GM18508 (cell line): ENCODE measurements around the gene BPHL.
A peak's percentile ranks its signal among the peaks of the same experiment; 100 is the strongest.
"Not testable (repeated sequence)": the region's sequence is repeated elsewhere in the genome, so short reads cannot be mapped to it uniquely, and the experiment has no call there.

ENCODE experiments used
- ATAC-seq: cut with Tn5 transposase; IDR thresholded peaks from one replicate; pipeline ENCODE4 v1.9.1; 2021; ENCODE audit warnings: moderate number of reproducible peaks; ENCODE audit not compliant: insufficient read depth, unreplicated experiment

Gene BPHL

GRCh38 chr6:3119040-3119723 is 671 bp downstream of the BPHL start:
- ATAC-seq: peak; percentile 3

GRCh38 chr6:3120765-3121089 is 2.2 kb downstream of the BPHL start:
- ATAC-seq: no peak

GRCh38 chr6:3122823-3123182 is 4.3 kb downstream of the BPHL start:
- no peak for ATAC-seq

- ATAC-seq: no peak
These were observed 6.2 kb downstream of the BPHL start for GRCh38 chr6:3124667-3125066.

GRCh38 chr6:3125815-3126214 is 7.3 kb downstream of the BPHL start:
- no peak for ATAC-seq

GRCh38 chr6:3128356-3129108 is 10.0 kb downstream of the BPHL start:
- ATAC-seq: no peak

GRCh38 chr6:3131695-3132094 is 13.2 kb downstream of the BPHL start:
- no peak for ATAC-seq

GRCh38 chr6:3133515-3133914 is 15.0 kb downstream of the BPHL start:
- no peak for ATAC-seq

- ATAC-seq: no peak
These were observed 17.3 kb downstream of the BPHL start for GRCh38 chr6:3135668-3136291.

- ATAC-seq: no peak
These were observed 17.9 kb downstream of the BPHL start for GRCh38 chr6:3136292-3137011.

- no peak for ATAC-seq
These were observed 18.7 kb downstream of the BPHL start for GRCh38 chr6:3137057-3137777.

GRCh38 chr6:3137873-3138272 is 19.4 kb downstream of the BPHL start:
- not testable (repeated sequence) for ATAC-seq

- ATAC-seq: no peak
These were observed 19.8 kb downstream of the BPHL start for GRCh38 chr6:3138341-3138740.

GRCh38 chr6:3139090-3139903 is 20.8 kb downstream of the BPHL start:
- no peak for ATAC-seq

- no peak for ATAC-seq
These were observed 21.7 kb downstream of the BPHL start for GRCh38 chr6:3140201-3140600.

GRCh38 chr6:3142536-3142935 is 24.0 kb downstream of the BPHL start:
- no peak for ATAC-seq

GRCh38 chr6:3143158-3143557 is 24.6 kb downstream of the BPHL start:
- ATAC-seq: no peak

GRCh38 chr6:3144571-3144970 is 26.1 kb downstream of the BPHL start:
- no peak for ATAC-seq

- ATAC-seq: no peak
These were observed 29.6 kb downstream of the BPHL start for GRCh38 chr6:3147914-3148757.
